ENCODE data around the gene OR2G3.

GRCh38 chr1:247639381-247639981, 34.1 kb downstream of the OR2G3 start:
- TF ChIP-seq MAFK (IDR thresholded peaks at IDR 0.05; ENCODE audit: partially characterized antibody), result no peak
- TF ChIP-seq FOSL2 (IDR thresholded peaks at IDR 0.05), result no peak
- no peak for TF ChIP-seq FOSL2 (CRISPR knock-in tag; IDR thresholded peaks at IDR 0.05)
- TF ChIP-seq CTCF (IDR thresholded peaks at IDR 0.05), result no peak
- no peak for TF ChIP-seq JUN (IDR thresholded peaks at IDR 0.05)
- TF ChIP-seq HDAC2 (IDR thresholded peaks at IDR 0.05), result no peak
- no peak for TF ChIP-seq POLR2A (IDR thresholded peaks at IDR 0.05; ENCODE audit: low read length)
- TF ChIP-seq SREBF2 (IDR thresholded peaks at IDR 0.05), result no peak
- TF ChIP-seq REST (IDR thresholded peaks at IDR 0.05), result no peak
- TF ChIP-seq CHD2 (IDR thresholded peaks at IDR 0.05; ENCODE audit: low read length, partially characterized antibody), result no peak
